ENCODE measurements around the gene ALS2CL.

Gene ALS2CL

GRCh38 chr3:46710671-46711295 lies 17.3 kb upstream of the ALS2CL start:
- DNase-seq (ENCODE audit: low spot score), result no peak
- no peak for TF ChIP-seq CTCF (IDR thresholded peaks at IDR 0.05; ENCODE audit: extremely low read depth, missing control alignments)

DNA sequence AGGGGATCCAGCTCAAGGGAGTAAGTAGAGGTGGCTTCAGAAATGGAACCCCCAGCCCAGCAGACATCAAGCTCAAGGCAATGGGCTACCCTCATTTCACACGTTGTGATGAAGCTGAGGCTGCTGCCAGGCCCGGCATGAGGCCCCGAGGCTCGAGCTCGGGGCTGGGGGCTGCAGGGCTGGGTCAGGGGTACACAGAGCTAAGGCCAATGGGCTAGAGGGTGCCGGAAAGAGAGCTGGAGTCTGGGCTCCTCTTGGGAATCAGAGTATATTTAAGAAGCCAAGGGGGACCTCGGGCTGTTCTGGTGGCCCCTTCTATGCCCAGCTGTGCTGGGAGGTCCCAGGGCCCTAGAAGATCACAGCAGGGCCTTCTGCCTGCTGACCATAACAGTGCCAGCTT lies 16.8 kb upstream of the ALS2CL start:
- DNase-seq (ENCODE audit: low spot score), result no peak
- no peak for TF ChIP-seq CTCF (IDR thresholded peaks at IDR 0.05; ENCODE audit: extremely low read depth, missing control alignments)

GRCh38 chr3:46709721-46710120 lies 16.2 kb upstream of the ALS2CL start:
- no peak for DNase-seq (ENCODE audit: low spot score)
- TF ChIP-seq CTCF (IDR thresholded peaks at IDR 0.05; ENCODE audit: extremely low read depth, missing control alignments), result no peak

- no peak for TF ChIP-seq CTCF (IDR thresholded peaks at IDR 0.05; ENCODE audit: extremely low read depth, missing control alignments)
- no peak for DNase-seq (ENCODE audit: low spot score)
These were observed 15.7 kb upstream of the ALS2CL start for GRCh38 chr3:46709157-46709654.

- no peak for DNase-seq (ENCODE audit: low spot score)
- TF ChIP-seq CTCF (IDR thresholded peaks at IDR 0.05; ENCODE audit: extremely low read depth, missing control alignments), result no peak
These were observed 15.1 kb upstream of the ALS2CL start for GRCh38 chr3:46708401-46709156.

- DNase-seq (ENCODE audit: low spot score), result no peak
- no peak for TF ChIP-seq CTCF (IDR thresholded peaks at IDR 0.05; ENCODE audit: extremely low read depth, missing control alignments)
These were observed 14.1 kb upstream of the ALS2CL start for GRCh38 chr3:46707601-46708011.

GRCh38 chr3:46706771-46707582 lies 13.5 kb upstream of the ALS2CL start:
- no peak for TF ChIP-seq CTCF (IDR thresholded peaks at IDR 0.05; ENCODE audit: extremely low read depth, missing control alignments)
- no peak for DNase-seq (ENCODE audit: low spot score)

Measured in GM20000 (cell line).